ENCODE measurements around the gene LRFN5.
"Not testable (repeated sequence)": the region's sequence is repeated elsewhere in the genome, so short reads cannot be mapped to it uniquely, and the experiment has no call there.

Gene LRFN5

DNA sequence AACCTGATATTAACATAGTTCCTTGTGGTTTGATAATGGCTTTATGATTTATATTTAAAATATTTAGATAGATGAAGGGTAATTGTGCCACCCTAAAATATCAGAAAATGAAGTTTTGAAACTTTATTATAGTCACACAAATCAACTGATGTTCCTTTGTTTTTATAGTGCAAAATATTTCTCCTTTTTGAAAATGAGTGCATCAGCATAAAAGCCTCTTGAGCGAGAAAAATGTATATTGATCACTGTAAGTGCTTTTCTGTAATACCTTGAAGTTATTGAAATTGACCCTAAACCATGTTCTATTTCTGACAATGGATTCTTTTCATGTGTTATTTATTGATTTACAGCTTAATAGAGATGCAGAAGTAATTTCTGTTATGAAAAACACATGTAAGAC lies 35.0 kb downstream of the LRFN5 start:
- no peak for DNase-seq

DNA sequence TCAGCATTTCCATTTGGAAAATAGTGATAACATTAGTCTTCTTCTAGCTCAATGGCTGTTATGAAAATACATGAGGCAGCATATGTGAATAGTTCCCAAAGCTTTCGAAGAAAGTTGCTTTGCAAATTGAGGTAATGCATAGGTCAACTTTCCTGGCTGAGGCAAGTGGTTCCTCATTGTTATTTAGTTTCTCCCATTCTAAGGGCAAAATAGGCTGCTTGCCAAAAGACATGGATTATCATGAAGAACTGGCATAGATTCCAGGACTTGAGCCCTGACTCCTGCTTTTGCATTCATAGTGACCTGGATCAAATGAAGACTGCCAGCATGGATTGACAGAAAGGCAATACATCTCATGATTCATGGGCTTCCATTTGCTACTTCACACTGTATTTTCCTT lies 35.7 kb downstream of the LRFN5 start:
- DNase-seq: no peak

DNA sequence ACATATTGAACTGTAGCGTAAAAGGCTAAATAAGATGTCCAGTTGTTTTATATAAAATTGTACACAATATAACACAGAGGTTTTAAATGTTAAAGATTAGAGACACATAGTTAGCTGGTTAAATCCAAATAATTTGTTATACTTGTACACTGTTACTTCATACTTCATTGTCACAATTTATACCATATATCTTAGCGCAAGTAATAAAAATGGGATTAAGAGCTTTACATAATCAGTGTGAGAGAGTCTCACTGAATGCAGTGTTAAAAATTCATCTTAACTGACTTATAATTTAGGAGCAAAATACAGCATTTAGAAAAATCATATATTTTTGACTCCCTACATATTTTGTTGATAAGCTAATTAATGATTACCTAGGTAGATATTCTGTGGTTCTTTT lies 36.1 kb downstream of the LRFN5 start:
- no peak for DNase-seq

DNA sequence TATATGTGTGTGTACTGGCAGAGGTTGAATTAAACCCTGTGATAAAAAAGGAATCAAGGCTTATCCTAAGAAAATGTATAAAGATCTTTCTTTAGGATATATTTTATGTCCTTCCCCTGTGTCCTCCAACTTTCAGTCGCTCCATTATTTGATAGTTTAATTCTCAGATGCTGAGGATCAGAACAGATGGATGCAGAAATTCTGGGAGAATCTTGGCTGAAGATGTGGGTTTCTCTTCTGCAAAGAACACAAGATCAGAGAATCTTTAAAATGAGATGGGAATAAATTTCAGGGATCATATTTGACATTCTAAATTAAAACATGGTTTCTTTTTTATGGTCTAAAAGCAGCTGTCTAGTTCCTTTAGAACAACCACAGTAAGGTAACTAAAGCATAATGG lies 37.9 kb downstream of the LRFN5 start:
- no peak for DNase-seq

DNA sequence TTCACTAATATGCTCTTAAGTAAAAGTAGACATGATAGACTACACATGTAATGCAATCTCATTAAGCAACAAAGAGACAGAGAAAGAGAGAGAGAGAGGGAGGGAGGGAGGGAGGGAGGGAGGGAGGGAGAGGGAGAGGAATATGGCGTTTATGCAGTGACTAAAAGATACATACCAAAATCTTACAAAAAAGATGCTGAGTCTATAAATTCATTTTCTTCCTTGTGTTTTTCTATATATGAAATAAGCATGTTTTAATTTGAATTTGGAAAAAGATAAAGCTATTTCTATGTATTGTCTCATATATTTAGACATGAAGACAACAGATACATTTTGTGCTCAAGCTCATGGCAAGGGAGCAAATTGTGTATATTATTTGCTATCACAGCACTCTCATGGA lies 44.1 kb downstream of the LRFN5 start:
- DNase-seq: no peak

DNA sequence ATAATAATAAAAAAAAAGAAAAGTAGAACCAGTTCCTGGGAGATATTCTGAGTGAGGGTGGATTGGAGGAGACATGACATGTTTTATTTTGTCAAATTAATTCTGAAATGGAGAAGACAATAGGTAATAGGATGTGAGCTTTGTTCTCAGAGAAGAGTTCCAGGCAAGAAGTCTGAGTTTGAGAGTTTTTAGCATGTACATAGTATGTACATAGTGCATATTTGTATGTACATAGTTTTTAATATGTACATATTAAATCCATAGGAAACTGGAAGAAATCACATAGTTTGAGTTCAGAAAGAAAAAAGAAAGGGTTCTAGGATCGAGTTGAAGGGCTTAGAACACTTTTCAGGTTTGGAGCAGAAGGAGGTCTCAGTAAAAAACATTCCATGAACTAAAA lies 47.5 kb downstream of the LRFN5 start:
- no peak for DNase-seq

DNA sequence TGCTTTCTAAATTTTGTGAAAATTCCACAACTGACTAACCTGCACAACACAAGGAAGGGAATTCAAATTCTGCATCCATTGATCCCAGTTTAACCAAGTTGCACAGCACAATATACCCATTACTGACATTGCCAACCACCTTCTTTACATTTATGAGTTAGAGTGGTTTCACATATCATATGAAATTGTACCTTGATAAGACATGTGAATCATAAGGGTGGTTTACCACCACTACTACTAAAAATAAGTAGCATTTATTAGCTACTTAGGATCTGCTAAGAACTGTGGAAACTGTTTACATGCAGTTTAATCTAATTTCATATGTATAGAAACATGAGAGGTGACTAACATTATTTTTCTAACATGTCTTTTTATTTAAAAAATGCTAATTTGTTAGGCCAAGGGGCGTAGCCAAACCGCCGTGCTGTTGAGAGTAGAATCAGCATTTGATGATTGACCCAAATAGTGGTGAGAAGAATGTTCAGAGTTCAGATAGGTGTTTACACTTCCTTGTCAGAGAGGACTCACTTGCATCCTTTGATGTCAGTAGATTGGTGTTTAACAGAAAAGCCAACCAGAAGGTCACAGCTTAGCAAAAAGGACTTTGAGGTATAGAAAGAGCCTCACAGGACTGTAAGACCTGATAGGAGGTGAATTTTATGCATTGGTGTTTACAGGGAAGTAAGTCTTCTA lies 56.2 kb downstream of the LRFN5 start:
- DNase-seq: no peak

DNA sequence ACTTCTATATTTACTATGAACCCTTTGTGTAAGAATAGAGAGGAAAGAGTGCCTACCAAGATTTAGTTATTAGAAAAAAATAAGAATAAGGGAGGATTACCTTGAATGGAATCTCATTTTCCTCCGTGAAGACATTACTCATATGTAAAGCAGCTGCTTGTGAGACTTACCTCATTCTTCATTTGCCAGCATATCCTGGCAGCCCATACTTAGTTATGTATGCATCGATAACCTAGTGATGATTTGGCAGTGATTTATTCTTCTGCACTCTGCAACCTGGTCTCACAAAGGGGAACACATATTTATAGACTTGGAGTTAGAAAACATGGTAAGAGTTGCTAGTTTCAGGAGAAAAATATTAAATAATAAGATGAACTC lies 56.8 kb downstream of the LRFN5 start:
- no peak for DNase-seq

DNA sequence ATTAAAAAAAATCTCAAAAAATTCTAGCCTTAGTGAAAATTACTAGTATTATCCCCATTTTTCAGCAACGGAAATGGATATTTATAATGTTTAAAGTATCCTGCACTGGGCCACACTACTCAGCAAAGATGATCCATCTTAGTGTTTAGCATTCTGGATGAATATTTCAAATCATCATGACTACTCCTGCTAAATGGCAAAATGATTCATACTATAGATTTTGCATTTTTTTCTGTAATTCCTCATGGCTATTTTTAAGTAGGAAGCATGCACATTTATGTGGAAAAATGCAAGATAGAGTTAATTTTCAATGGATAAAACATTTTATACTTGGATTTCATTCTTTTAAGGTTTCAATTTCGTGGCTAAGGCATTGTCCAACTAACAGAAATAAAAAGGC lies 59.6 kb downstream of the LRFN5 start:
- DNase-seq: no peak

DNA sequence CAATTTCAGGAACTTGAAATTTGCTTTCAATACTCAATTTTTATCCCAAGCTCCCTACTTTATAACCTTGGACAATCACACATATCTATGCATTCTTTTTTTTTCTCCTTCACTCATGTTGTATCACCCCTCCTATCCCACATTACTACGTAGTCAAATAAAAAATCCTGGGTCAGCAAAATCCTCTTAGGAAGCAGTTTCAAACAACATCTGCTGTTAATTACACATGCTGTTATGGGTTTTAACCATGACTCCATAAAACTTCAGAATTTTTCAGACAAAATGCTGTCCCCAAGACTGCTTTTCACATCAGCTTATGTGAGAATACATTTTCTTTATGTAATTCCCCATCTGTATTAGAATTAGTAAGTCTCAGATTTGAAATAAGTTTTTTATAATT lies 61.7 kb downstream of the LRFN5 start:
- no peak for DNase-seq

DNA sequence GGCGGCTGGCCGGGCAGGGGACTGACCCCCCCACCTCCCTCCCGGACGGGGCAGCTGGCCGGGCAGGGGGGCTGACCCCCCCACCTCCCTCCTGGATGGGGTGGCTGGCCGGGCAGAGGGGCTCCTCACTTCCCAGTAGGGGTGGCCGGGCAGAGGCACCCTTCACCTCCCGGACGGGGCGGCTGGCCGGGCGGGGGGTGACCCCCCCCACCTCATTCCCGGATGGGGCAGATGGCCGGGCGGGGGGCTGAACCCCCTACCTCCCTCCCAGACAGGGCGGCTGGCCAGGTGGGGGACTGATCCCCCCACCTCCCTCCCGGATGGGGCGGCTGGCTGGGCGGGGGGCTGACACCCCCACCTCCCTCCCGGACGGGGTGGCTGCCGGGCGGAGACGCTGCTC lies 66.9 kb downstream of the LRFN5 start:
- not testable (repeated sequence) for DNase-seq

DNA sequence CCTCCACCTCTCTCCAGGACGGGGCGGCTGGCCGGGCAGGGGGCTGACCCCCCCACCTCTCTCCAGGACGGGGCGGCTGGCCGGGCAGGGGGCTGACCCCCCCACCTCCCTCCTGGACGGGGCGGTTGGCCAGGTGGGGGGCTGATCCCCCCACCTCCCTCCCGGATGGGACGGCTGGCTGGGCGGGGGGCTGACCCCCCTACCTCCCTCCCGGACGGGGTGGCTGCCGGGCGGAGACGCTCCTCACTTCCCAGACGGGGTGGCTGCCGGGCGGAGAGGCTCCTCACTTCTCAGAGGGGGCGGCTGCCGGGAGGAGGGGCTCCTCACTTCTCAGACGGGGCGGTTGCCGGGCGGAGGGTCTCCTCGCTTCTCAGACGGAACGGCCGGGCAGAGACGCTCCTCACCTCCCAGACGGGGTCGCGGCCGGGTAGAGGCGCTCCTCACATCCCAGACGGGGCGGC lies 67.9 kb downstream of the LRFN5 start:
- DNase-seq: not testable (repeated sequence)

DNA sequence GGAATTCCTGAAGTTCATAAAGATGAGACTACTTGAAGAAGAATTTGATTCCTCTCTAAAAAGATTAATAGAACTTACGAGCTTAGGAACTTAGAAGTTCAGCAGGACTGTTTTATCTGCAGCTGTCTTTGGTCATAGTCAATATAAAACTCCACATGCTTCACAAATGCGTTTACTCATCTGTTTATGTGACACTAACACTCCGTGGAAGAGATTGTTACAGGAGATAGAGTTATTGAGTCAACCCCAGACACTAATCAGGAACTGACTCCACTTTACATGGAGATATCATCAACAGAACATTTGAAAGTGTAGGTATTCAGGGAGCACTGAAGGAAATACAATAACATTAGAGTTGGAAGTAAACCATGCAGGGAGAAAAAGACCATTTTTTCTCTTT lies 92.8 kb downstream of the LRFN5 start:
- no peak for DNase-seq

DNA sequence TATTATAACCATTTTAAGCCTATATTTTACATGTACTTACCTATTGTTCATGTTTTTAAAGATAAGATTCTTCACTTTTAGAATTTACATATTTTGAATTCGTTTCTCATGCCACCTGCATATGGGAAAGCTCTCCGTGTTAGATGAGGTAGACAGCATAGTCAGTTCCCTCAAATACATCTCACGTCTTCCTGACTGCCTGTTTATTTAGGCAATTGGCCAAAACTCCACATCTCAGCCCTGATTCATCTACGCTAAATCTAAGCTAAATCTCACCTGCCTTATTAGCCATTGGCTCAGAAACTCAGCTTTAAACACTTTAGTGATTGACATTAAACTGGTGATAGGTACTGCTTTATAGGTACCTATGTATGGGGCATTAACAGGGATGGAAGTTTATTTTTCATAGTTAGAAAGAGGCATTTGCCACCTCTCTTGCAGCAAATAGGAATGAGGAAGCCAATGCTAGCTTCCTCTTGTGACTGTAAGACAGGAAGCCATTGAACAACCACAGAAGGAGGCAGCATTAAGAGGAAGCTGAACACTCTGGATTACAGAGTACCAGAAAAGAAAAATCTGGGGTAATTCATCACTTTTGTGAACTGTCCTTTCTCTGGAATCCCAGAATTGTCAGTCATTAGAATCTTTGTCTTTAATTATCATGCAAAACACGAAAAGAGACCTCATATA lies 111.9 kb downstream of the LRFN5 start:
- DNase-seq: no peak

DNA sequence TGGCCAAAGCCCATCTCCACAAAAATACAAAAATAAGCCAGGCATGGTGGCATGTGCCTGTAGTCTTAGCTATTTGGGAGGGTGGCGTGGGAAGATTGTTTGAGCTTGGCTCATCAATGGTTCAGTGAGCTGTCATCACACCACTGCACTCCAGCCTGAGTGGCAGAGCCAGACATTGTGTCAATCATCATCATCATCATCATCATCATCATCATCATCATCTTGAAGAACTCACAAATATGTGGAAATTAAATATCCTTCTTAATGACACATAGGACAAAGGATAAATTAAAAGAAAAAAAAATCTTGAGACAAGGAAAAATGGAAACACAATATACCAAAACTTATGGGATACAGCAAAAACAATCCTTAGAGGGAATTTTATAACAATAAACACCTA lies 132.5 kb downstream of the LRFN5 start:
- DNase-seq: no peak

DNA sequence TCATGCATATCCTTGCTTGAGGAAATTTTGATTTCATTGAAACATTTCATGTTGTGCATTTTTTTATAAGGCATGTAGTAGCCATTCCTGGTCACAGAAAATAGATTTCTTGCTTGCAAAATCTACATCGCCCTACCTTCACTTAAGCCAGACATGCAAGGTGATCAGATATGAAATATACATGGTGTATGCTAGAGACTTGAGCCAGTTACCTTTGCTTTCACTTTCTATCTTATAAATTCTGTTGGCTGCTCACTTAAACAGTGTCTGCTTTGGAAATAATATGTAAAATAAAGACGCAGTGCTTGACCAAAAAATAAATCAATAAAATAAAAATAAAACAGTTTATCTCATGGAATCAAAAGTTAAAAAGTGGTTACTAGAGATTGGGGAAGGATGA lies 136.5 kb downstream of the LRFN5 start:
- no peak for DNase-seq

DNA sequence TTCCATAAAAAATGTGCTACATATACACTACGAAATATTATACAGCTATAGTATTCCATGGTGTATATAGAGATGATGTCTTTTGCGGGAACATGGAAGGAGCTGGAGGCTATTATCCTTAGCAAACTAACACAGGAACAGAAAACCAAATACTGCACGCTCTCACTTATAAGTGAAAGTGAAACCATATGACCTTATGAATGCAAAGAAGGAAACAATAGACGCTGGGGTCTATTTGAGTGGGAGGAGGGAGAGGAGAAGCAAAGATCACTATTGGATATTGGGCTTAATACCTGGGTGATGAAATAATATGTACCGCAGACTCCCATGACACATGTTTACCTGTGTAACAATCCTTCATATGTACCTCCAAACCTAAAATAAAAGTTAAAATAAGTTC lies 142.8 kb downstream of the LRFN5 start:
- peak; percentile 26 for DNase-seq

DNA sequence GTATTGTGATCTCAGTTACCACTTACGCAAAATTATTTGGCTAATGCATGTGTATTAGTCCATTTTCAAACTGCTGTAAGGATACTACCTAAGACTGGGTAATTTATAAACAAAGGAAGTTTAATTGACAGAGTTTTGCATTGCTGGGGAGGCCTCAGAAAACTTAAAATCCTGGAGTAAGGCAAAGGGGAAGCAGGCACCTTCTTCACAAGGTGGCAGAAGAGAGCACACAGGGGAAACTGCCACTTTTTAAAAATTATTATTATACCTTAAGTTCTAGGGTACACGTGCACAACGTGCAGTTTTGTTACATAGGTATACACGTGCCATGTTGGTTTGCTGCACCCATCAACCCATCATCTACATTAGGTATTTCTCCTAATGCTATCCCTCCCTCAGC lies 143.9 kb downstream of the LRFN5 start:
- DNase-seq: not testable (repeated sequence)

DNA sequence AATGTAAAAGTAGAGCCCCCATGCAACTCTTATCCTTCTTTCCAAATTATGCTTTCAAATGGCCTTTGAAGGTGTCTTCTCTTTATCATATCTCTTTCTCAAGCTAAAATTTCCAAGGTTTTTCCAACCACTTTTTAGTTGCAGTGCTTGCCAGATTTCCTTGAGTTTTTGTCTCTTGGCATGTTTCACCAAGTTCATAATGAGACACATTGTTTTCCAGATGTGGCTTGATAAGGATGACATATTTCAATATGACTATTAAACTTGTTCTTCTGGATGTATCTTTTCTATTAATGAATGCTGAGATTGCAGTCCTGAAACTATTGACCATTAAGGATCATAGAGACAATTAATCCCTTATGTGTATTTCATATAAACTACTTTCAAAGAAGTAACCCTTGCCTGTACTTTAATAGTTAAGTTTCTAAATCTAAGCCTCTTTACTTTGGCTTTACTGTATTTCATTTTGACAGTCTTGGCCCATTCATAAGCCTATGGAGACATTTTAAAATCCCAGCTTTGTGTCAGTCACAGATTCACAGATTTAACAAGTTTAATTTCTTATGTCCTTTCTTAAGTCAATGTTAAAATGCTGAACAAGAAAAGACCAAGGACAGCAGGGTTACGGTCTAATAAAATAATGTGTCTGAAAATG lies 151.5 kb downstream of the LRFN5 start:
- no peak for DNase-seq

DNA sequence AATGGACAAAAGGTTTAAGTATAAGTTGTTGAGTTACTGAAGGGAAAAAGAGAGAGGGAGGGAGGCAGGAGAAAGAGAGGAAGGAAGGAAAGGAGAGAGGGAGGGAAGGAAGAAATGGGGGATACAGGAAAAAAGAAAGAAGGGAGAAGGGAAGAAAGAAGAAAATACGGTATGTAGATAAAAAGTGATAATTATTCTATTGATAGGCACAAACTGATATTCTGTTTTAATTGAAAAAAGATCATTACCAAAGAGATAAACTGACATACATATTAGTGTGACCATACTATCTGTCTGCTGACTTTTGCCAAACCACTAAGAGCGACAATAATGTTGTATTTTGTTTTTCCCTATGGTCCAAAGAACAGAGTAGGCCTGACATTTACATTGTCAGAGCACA lies 154.5 kb downstream of the LRFN5 start:
- no peak for DNase-seq

DNA sequence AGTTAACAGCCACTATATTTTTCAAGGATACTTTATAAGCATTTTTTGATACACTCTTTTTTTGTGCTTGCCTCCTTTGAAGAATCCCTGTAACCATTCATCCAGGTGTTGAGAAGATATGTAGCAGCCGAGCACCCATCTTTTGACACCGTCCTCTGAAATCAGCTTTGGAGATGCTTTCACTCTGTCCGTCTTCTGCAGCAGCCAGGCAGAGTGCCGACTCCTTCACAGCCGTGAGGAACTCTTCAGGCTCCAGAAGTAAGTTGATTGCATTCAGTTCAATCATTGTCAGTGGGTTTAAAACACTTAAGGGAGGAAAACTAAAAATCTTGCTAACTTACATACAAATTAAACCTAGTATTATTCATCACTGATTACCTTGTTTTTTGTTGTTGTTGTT lies 160.1 kb downstream of the LRFN5 start:
- DNase-seq: no peak

DNA sequence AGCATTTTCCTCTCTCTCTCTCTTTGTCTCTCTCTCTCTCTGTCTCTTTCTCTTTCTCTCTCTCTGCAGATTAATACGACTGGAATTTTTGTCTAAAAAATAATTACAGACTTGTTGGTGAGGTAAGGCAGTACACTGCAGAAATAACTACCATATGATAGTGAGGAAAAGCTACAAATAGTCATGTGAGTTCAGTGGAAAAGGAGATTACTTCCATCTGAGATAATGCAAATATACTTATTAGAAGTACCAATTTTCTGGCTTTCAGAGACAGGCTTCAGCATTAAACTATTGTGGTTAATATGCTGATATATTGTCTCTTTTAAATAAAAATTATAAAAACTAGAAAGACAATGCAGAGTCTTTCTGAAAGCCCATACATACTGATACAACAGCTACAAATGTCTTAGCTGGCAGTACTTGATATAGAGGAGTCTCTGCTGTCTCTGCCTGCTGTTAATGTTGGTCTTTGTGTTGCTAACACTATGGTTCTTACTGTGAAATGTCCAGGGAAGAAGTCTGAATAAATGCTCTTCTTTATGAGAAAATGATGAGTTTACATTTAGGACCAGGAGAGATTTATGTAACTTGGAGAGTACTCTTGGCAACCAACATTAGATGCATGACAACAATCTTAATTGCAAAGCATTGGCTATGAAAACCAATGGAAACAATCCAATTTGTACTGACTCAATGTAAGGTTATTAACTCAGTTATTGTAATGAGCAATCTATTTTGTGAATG lies 167.0 kb downstream of the LRFN5 start:
- DNase-seq: no peak

DNA sequence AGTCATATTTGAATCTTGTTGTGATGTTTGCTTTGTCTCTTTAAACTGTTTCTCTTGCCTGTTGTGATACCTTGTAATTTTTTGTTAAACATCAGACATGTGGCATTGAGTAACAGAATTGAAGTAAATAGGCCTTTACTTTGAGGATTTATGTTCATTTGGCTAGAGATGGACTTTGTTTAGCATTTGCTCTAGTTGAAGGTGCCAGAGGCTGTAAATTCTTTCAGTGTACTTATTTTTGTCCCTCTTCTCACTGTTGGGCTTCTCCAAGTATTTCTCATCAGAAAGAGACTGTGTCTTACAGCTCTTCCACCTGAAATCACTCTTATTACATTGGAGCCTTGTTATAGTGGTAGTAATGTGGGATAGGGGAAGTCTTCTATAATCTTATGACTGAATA lies 175.8 kb downstream of the LRFN5 start:
- no peak for DNase-seq

DNA sequence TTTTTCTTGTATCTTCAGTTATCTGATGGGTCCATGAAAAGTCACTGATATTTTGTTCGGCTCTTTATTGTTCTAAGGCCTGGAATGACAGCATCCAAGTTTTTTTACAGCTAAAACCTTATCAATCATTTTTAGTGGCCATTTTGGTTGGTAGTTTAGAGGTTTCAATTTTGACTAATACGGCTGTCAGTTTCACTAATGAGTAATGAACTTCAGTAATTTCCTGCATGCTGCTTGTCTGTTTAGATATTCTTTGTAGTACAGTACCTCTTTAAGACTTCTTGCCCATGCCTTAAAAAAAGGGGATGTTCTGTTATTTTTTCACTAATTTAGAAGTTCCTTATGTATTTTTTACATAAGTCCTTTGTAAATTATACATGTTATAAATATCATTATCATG lies 176.7 kb downstream of the LRFN5 start:
- DNase-seq: no peak
